ENCODE data around the gene XXYLT1.

- TF ChIP-seq, protein P1, sequence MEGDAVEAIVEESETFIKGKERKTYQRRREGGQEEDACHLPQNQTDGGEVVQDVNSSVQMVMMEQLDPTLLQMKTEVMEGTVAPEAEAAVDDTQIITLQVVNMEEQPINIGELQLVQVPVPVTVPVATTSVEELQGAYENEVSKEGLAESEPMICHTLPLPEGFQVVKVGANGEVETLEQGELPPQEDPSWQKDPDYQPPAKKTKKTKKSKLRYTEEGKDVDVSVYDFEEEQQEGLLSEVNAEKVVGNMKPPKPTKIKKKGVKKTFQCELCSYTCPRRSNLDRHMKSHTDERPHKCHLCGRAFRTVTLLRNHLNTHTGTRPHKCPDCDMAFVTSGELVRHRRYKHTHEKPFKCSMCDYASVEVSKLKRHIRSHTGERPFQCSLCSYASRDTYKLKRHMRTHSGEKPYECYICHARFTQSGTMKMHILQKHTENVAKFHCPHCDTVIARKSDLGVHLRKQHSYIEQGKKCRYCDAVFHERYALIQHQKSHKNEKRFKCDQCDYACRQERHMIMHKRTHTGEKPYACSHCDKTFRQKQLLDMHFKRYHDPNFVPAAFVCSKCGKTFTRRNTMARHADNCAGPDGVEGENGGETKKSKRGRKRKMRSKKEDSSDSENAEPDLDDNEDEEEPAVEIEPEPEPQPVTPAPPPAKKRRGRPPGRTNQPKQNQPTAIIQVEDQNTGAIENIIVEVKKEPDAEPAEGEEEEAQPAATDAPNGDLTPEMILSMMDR (IDR thresholded peaks at IDR 0.05 in 8 of 11, conservative IDR thresholded peaks at IDR 0.05 in 3 of 11) = no peak
- no peak for TF ChIP-seq POLR2A (IDR thresholded peaks at IDR 0.05)
Measured at GRCh38 chr3:195254454-195255175, 16.3 kb downstream of the XXYLT1 start.

All from spleen (tissue), 7 donors.